ENCODE results near the gene RSPO1.

- TF ChIP-seq ARID5B (CRISPR knock-in tag; IDR thresholded peaks at IDR 0.05) = no peak
- no peak for TF ChIP-seq SMC3 (IDR thresholded peaks at IDR 0.05; ENCODE audit: low read length)
Measured at GRCh38 chr1:37634992-37635902, 555 bp upstream of the RSPO1 start.
